NOMO-1 treated with DMSO at 0.1 percent for 48 hours (cell line): ENCODE data around the gene MBL2.

ENCODE experiments used
- DNase-seq: peaks from one replicate; lab custom pipeline; 2025; ENCODE audit not compliant: unreplicated experiment; lab: John Stamatoyannopoulos, UW

Gene MBL2

GRCh38 chr10:52774182-52774581 is 1.6 kb upstream of the MBL2 start:
- DNase-seq = no peak

DNA sequence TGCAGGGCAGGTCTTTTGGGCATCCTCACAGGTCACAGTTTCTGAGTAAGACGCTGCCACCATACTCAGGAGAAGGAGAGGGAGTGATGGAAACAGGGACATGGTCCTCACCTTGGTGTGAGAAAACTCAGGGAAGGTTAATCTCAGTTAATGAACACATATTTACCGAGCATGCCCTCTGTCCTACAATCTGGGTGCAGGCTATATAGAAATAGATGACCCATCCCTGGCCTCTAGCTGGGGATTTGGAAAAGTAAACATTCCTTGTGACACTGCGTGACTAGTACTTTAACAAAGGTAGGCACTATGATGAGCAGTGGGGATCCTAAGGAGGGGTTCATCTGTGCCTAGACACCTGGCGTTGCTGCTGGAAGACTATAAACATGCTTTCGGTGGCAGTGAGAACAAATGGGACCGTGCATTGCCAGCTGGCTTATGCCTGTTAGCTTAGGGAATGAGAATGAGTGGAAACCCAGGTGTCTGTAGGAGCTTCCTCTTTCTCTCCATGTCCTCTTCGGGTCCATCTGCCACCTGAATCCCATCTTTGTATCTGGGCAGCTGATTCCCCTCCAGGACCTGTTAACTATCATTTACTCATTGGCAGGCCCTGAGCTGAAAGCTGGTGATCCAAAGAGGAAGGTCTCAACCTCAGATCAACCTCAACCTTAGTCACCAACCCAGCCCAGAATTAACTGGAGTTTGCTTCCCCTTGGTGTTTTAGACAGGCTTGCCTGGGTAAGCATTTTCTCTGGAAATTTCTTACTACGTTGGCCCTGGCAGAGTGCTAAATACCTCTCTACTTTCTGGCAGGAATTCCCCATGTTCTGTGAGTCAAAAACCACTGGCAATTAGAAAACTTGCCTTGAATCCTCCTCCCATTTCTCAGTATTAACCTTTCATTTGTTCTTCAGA is 794 bp downstream of the MBL2 start:
- no peak for DNase-seq

GRCh38 chr10:52770904-52771303 is 1.7 kb downstream of the MBL2 start:
- DNase-seq = no peak

DNA sequence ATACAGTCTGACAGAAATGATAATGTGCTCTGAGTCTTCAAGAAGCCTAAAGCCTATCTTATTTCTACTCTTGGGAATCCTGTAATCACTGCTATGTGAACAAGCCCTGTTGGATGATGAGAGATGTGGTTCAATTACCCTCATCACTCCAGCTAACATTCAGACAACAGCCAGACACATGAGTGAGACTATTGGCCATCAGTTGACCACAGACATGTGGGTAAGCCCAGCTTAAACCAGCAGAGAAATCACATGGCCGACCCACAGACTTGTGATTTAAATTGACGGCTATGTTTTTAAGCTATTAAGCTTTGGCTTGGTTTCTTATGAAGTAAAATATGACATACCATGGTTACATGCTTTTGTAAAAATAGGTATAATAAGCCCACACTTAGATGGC is 2.6 kb downstream of the MBL2 start:
- no peak for DNase-seq

DNA sequence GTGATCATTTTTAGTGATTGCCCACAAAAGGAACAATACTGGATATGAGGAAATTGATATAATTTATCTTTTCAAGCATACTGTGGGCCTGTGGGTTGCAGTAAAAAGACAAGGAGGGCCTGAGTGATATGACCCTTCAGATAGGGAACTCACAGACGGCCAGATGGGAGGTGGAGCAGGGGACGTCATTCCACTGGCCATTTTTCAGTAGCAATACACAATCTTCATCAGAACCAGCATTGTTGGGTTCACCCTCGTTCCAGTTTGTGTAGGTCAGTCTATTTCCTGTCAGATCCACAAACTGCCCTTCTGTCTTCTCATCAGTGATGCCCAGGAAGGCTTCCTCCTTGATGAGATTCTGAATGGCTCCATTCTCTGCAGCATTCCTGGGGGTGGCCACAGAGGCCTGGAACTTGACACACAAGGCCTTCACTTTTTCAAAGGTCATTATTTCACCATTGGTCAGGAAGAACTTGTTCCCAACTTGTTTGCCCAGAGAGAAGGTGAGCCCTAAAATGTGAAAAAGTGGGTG is 4.5 kb downstream of the MBL2 start:
- DNase-seq = no peak

- no peak for DNase-seq
Observed at GRCh38 chr10:52762088-52762487, 10.5 kb downstream of the MBL2 start.

DNA sequence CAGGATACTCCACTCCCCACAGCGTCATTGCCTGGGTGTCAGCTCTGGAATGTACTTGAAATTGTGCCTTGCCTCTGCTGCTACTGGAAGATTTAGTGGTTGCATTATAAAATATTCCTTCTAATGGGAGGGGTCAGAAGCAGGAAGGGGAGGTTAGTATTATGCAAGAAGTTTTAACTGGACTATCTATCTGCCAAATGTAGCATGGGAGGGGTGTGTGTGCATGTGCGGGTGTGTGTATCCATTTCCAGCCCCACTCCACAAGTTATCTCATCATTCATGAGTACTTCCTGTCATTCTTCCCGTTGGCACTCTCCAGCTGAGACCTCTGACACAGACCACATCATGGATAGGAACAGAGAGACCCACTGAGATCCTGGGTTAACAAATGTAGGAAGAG is 13.4 kb downstream of the MBL2 start:
- no peak for DNase-seq

DNA sequence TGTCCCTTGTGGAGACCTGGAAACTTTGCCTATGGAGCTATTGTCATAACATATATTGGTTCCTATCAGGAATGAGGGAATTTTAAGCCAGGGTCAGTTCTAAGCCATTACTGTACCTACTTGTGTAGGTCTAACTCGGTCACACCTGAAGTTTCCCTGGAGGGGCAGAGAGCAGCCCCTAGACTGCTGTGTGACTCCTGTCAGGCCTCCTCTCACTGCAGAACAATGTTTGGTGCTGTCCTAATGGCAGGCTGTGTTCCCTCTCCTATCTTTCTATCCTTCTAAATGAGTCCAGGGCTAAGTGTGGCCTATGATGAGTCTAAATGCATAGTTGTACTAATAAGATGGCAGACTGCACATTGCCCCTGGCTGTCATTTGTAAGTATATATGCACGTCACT is 14.2 kb downstream of the MBL2 start:
- DNase-seq = no peak

DNA sequence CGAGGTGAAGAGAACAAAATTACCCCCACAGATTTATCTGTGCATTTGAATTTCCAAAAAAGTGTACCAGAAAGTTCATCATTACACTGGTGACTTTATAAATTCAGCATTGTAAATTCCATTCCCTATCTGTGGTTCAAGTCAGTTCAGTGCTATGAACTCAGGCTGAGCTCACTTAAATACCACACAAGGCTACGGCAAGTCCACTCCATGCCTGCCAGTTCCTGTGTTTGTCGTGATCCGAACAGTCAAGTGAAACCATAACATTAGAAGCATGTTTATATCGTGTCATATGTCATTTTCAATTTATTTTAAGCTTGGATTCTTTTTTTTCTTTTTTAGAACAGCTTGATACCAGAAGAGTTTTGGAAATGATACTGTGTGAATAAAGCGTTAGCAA is 14.8 kb downstream of the MBL2 start:
- peak; percentile 16 for DNase-seq

- peak; percentile 48 for DNase-seq
Observed at GRCh38 chr10:52756966-52757365, 15.6 kb downstream of the MBL2 start.

GRCh38 chr10:52756295-52756694 is 16.3 kb downstream of the MBL2 start:
- no peak for DNase-seq

- peak; percentile 90 for DNase-seq
Observed at GRCh38 chr10:52755297-52756062, 17.1 kb downstream of the MBL2 start.

GRCh38 chr10:52752801-52753445 is 19.7 kb downstream of the MBL2 start:
- peak; percentile 58 for DNase-seq

DNA sequence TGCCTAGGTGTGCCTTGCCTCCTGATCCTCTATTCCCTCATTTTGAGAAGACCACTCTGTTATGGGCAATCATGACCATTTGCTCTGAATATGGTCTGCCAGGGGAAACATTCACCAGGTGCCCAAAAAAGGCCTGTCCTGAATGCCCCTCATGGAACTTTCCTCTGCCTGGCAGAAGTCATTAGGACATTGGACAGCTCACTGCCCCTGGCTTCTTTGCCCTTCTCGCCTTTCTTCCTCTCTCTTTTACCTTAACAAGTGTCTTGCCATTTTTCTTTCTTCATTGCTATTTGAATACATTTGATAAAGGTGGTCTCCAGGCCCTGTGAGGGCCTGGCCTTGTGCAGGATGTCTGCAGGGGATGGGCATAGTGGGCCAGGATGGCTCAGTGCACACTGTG is 20.3 kb downstream of the MBL2 start:
- DNase-seq = no peak

DNA sequence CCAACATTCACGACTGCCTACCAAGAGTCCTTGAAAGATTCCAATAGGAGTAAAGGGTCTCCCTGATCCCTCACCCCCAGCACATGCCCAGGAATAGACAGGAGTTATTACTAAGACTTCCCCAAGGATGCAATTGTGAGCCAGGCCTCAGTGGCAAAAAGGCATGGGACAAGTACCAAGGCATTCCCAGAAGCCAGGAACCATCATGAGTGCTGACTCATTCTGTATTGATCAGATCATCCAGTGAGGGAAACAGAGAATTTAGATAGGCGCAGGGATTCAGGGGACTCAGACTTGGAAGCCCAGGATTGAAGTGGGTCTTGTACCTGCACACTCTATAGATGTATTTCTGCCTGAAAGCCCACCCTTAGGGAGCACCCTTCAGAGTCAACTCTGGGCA is 21.2 kb downstream of the MBL2 start:
- no peak for DNase-seq

DNA sequence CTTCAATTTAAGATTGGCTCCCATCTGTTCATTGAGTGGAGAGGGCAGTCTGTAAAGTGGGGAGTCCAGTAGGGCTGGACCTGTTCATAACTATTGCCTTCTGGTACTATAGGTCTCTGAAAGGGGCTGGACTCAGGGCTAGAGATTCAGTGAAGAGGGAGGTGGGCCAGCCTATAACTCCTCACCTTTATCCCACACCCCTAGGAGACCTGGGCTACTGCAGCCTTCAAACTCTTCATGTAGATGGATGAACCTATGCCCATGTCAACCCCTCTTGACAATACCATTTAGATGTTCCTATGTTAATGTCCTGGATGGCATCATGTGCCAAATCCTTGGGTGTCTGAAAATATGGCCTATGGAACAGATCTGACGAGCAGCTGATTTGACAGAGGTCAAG is 22.0 kb downstream of the MBL2 start:
- DNase-seq = no peak

GRCh38 chr10:52747694-52748093 is 24.9 kb downstream of the MBL2 start:
- DNase-seq = no peak

DNA sequence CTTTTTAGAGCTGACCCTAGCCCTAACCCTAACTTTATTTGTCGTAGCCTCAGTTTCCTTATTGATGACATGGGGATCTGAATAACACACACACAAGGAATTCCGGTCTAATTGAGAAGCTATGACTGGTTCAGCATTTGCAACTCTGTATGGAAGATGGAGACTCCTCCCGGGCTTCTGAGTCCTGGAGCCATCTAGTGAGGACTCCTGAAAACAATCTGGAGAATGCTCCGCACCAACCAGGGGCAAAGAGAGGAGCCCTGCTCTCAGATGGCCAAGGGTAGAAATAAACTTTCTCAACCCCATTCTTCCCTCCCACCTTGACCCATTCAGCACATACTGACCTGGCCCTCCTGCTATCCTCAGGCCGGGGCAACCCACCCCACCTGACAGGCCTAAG is 26.4 kb downstream of the MBL2 start:
- DNase-seq = no peak

DNA sequence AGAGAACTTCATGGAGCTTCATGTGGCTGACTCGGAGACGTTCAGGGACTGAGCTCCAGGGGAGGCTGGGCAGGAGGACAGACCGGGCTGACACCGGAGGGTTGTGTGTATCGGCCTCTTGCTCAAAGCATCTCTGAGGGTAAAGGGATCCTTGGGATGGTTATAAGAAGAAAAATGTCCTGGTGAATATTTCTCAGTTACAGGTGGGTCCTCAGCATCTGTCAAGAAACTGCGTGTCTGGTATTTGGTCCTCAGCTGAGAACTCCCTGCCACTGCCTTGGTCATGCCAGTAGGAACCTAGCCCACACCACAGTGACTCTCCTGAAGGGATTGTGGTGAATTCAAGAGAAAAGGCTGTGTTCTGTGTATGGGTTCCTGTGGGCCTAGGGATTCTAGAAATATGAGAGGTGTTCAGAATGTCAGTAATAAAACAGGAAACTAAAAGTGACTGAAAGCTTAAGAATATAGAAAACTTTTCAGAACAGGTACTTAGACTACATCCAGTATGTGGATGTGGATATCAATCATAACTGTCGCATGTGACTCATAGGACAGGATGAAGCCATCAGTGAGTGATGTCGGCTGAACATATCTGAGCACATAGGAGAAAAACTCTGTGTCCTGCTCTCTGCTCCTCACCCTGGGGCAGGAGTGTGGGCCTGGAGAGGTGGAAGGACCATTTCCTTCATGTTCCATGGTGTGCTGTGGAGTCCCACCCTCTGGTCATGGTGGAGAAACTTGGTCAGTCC is 28.4 kb downstream of the MBL2 start:
- no peak for DNase-seq

DNA sequence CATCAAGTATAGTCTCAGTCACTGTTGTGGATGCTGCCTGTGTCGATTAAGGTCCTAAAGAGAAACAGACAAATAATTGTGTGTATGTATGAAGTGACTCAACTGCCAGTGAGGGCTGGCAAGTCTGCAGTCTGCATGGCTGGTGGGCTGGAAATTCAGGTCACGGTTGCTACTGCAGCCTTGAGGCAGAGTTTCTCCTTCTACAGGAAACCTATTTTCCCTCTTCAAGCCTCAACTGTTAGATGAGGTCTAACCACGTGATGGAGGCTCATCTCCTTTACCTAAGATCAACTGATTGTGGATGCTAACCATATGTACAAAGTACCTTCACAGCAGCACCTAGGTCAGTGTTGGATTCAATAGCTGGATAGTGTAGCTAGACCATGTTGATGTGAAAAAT is 29.9 kb downstream of the MBL2 start:
- DNase-seq = no peak

GRCh38 chr10:52741851-52742250 is 30.7 kb downstream of the MBL2 start:
- no peak for DNase-seq
